ENCODE measurements around the gene GBE1.

The GBE1 gene

DNA sequence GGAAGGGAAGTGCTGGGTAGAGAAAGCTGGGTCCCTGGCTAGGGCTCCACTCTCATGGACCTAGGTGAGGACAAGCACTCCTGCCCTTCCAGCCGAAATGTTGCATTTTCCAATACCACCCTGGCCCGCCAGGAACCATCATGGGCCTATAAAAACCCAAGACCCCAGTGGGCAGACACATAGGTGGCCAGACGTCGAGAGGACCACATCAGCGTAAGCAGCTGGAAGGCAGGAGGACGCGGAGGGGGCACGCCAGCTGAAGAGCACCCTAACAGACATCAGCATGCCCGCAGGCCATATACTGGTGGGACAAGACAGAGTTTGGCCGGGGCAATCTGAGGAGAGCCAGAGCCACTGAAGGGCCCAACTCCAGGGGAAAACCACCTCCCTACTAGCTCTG lies 98.3 kb downstream of the GBE1 start:
- no peak for TF ChIP-seq SPI1 (IDR thresholded peaks at IDR 0.05; ENCODE audit: borderline replicate concordance, low read depth)
- no peak for TF ChIP-seq GABPA (IDR thresholded peaks at IDR 0.05; ENCODE audit: low read depth)
- TF ChIP-seq, protein P1, sequence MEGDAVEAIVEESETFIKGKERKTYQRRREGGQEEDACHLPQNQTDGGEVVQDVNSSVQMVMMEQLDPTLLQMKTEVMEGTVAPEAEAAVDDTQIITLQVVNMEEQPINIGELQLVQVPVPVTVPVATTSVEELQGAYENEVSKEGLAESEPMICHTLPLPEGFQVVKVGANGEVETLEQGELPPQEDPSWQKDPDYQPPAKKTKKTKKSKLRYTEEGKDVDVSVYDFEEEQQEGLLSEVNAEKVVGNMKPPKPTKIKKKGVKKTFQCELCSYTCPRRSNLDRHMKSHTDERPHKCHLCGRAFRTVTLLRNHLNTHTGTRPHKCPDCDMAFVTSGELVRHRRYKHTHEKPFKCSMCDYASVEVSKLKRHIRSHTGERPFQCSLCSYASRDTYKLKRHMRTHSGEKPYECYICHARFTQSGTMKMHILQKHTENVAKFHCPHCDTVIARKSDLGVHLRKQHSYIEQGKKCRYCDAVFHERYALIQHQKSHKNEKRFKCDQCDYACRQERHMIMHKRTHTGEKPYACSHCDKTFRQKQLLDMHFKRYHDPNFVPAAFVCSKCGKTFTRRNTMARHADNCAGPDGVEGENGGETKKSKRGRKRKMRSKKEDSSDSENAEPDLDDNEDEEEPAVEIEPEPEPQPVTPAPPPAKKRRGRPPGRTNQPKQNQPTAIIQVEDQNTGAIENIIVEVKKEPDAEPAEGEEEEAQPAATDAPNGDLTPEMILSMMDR (IDR thresholded peaks at IDR 0.05; ENCODE audit: insufficient read depth, low read length) = no peak
- TF ChIP-seq POLR2AphosphoS5 (IDR thresholded peaks at IDR 0.05; ENCODE audit: low read depth) = no peak
- TF ChIP-seq, protein P2, sequence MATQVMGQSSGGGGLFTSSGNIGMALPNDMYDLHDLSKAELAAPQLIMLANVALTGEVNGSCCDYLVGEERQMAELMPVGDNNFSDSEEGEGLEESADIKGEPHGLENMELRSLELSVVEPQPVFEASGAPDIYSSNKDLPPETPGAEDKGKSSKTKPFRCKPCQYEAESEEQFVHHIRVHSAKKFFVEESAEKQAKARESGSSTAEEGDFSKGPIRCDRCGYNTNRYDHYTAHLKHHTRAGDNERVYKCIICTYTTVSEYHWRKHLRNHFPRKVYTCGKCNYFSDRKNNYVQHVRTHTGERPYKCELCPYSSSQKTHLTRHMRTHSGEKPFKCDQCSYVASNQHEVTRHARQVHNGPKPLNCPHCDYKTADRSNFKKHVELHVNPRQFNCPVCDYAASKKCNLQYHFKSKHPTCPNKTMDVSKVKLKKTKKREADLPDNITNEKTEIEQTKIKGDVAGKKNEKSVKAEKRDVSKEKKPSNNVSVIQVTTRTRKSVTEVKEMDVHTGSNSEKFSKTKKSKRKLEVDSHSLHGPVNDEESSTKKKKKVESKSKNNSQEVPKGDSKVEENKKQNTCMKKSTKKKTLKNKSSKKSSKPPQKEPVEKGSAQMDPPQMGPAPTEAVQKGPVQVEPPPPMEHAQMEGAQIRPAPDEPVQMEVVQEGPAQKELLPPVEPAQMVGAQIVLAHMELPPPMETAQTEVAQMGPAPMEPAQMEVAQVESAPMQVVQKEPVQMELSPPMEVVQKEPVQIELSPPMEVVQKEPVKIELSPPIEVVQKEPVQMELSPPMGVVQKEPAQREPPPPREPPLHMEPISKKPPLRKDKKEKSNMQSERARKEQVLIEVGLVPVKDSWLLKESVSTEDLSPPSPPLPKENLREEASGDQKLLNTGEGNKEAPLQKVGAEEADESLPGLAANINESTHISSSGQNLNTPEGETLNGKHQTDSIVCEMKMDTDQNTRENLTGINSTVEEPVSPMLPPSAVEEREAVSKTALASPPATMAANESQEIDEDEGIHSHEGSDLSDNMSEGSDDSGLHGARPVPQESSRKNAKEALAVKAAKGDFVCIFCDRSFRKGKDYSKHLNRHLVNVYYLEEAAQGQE (IDR thresholded peaks at IDR 0.05; ENCODE audit: insufficient replicate concordance, low read depth) = no peak
- H3K27ac ChIP-seq (replicated peaks) = no peak overlapping the region
- DNase-seq (ENCODE audit: low read depth in 1 of 2, low spot score in 1 of 2) = no peak
- H3K27me3 ChIP-seq (ENCODE audit: insufficient read depth, poor library complexity, severe bottlenecking) = no peaks in the 10 kb centered on the region
- H3K4me3 ChIP-seq (replicated peaks; ENCODE audit: insufficient read depth, low read length) = no peak overlapping the region

DNA sequence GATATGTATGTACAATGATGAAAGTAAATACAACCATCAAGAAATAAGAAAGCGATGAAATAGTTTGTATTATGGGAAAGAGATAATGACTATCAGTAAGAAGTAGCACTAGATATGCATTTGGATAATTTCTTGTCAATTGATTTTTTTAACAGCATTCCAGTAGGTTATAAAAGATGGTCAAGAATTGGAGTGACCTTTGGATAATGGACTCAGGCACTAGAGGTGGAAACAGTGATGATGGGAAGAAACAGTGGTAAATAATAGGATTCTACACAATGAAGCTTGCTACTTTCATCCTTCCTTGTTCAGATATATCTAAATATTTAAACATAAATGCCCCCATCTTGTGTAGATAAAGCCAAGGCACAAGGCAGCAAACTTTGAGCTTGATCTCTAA lies 101.4 kb downstream of the GBE1 start:
- Histone ChIP-seq H3K27me3 (ENCODE audit: insufficient read depth, poor library complexity, severe bottlenecking) (no peaks in the 10 kb centered on the region), H3K4me3 (replicated peaks; ENCODE audit: insufficient read depth, low read length) (no peak overlapping the region), H3K27ac (replicated peaks) (no peak overlapping the region)
- TF ChIP-seq, protein P1 (IDR thresholded peaks at IDR 0.05; ENCODE audit: insufficient read depth, low read length) = no peak
- TF ChIP-seq SPI1 (IDR thresholded peaks at IDR 0.05; ENCODE audit: borderline replicate concordance, low read depth) (no peak), POLR2AphosphoS5 (IDR thresholded peaks at IDR 0.05; ENCODE audit: low read depth) (no peak), GABPA (IDR thresholded peaks at IDR 0.05; ENCODE audit: low read depth) (no peak)
- TF ChIP-seq, protein P2 (IDR thresholded peaks at IDR 0.05; ENCODE audit: insufficient replicate concordance, low read depth) = no peak
- DNase-seq (ENCODE audit: low read depth in 1 of 2, low spot score in 1 of 2) = no peak

DNA sequence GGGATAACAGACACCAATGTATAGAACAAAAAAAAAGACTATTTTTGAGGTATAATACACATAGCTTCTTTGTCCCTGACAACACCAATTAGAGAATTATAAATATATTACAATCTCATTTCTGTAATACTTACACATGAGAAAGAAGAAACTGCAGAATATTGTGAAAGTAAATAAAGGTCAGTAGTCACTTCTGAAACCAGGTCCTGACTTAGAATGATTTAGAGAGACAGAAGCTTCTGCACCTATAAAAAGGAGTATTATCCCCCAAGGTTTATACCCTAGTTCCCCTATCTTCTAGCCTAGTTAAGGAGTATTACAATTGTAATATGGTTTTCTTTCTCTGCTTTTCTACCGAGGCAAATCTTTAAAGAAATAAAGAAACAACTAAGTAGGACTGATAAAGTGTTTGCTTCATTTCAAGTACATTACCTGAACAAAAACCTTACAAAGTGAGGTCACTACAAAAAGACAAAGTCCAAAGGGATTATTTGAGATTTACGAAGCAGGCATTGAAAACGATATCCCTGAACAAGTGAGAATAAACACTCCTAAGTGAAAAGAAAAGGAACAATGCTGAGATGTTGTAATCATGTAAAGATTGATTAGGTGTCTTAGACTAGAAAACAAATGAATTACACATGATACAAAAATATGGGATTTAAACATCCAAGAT lies 103.0 kb downstream of the GBE1 start:
- no peak for TF ChIP-seq POLR2AphosphoS5 (IDR thresholded peaks at IDR 0.05; ENCODE audit: low read depth)
- TF ChIP-seq, protein P1 (IDR thresholded peaks at IDR 0.05; ENCODE audit: insufficient read depth, low read length) = no peak
- TF ChIP-seq, protein P2 (IDR thresholded peaks at IDR 0.05; ENCODE audit: insufficient replicate concordance, low read depth) = no peak
- TF ChIP-seq GABPA (IDR thresholded peaks at IDR 0.05; ENCODE audit: low read depth) = no peak
- no peak for TF ChIP-seq SPI1 (IDR thresholded peaks at IDR 0.05; ENCODE audit: borderline replicate concordance, low read depth)
- H3K4me3 ChIP-seq (replicated peaks; ENCODE audit: insufficient read depth, low read length) = no peak overlapping the region
- no peak for DNase-seq (ENCODE audit: low read depth in 1 of 2, low spot score in 1 of 2)
- no peaks in the 10 kb centered on the region for H3K27me3 ChIP-seq (ENCODE audit: insufficient read depth, poor library complexity, severe bottlenecking)
- H3K27ac ChIP-seq (replicated peaks) = no peak overlapping the region
